CD4-positive, alpha-beta T cell treated with Interleukin-10 for 1 hour (primary cell): ENCODE measurements around the gene LAMA1.
"Not testable (repeated sequence)": the region's sequence is repeated elsewhere in the genome, so short reads cannot be mapped to it uniquely, and the experiment has no call there.

Experiments
- DNase-seq: peaks from one replicate; pipeline ENCODE4 v3.0.0-alpha.2; 2020

Gene LAMA1

GRCh38 chr18:6942742-6943141 is 174.9 kb downstream of the LAMA1 start:
- no peak for DNase-seq

GRCh38 chr18:6941996-6942395 is 175.6 kb downstream of the LAMA1 start:
- no peak for DNase-seq

DNA sequence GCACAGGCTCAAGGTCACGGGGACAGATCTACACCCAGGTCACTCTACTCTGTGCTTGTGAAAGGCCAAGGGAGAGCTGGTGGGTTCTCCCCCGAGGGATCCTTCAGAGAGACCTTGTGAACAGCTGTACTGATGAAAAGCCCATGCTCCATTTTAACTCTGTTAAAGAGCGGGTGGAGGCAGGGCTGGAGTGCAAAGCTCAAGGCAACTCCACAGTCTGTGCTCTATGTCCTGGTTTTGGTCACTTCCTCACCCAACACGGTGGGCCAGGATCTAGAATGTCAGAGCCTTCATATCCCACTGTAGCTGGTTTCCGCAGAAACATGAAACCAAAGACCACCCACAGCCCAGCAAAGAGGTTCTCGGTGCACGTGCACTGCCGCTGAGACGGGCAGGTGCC is 177.1 kb downstream of the LAMA1 start:
- no peak for DNase-seq

- DNase-seq, result no peak
Observed at GRCh38 chr18:6939972-6940371, 177.6 kb downstream of the LAMA1 start.

DNA sequence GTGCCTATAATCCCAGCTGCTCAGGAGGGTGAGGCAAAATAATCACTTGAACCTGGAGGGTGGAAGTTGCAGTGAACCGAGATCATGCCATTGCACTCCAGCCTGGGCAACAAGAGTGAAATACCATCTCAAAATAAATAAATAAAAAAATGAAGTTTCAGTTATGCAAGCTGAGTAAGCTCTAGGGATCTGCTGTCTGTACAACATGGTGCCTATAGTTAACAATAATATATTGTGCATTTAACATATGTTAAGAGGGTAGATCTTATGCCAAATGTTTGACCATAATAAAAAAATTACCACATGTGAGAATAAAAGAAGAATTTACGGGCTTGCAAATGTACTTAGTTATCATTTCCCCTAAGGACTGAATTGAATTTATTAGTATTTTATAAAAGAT is 179.2 kb downstream of the LAMA1 start:
- not testable (repeated sequence) for DNase-seq

- DNase-seq, result no peak
Observed at GRCh38 chr18:6938003-6938402, 179.6 kb downstream of the LAMA1 start.

- DNase-seq, result no peak
Observed at GRCh38 chr18:6934859-6935258, 182.7 kb downstream of the LAMA1 start.

DNA sequence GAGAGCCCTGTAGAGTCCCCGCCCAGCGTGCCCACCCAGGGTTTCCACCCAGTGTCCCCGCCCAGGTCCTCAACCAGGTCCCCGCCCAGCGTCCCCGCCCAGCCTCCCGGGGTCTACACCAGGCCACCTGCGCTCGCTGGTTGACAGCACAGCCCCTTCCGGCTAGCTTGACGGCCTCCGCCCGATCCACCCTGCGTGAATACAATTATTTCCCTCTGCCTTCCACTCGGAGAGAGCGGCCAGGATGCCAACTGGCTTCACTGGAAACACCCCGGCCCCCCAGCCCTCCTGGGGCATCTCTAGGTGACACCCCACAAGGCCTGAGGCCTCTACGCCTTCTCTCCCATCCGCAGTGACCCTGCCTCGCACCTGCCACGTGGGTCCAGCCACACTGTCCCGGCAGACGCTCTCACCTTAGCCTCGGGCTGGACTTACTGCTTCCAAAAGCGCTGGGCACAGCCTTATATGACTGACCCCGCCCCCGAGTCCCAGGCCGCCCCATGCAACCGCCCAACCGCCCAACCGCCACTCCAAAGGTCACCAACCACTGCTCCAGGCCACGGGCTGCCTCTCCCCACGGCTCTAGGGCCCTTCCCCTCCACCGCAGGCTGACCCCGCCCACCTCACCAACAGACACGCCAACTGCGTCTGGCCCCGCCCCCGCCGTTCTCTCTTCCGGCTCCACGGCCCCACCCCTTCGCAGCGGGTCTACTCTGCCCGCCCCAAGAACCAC is 188.1 kb downstream of the LAMA1 start:
- DNase-seq, result no peak

GRCh38 chr18:6928359-6928758 is 189.2 kb downstream of the LAMA1 start:
- DNase-seq, result no peak

- no peak for DNase-seq
Observed at GRCh38 chr18:6927153-6927552, 190.4 kb downstream of the LAMA1 start.

DNA sequence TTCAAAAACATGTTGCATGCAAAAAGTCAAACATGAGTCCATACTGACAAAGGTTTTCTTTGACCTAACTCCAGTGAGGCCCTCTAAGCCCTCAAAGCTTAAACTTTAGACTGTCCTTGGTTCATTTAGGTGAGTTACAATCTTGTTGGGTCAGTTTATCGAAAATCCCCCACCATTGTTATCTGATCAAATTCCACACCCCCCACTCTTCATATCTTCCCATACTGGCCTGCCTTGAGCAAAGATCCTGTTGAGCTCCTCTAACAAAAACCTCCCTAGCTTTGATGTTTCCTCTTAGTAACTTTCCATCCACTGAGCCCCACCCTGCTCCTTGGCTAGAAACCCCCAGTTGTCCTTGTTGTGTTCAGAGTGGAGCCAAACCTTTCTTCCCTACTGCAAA is 194.4 kb downstream of the LAMA1 start:
- no peak for DNase-seq

GRCh38 chr18:6921571-6921970 is 196.0 kb downstream of the LAMA1 start:
- no peak for DNase-seq

DNA sequence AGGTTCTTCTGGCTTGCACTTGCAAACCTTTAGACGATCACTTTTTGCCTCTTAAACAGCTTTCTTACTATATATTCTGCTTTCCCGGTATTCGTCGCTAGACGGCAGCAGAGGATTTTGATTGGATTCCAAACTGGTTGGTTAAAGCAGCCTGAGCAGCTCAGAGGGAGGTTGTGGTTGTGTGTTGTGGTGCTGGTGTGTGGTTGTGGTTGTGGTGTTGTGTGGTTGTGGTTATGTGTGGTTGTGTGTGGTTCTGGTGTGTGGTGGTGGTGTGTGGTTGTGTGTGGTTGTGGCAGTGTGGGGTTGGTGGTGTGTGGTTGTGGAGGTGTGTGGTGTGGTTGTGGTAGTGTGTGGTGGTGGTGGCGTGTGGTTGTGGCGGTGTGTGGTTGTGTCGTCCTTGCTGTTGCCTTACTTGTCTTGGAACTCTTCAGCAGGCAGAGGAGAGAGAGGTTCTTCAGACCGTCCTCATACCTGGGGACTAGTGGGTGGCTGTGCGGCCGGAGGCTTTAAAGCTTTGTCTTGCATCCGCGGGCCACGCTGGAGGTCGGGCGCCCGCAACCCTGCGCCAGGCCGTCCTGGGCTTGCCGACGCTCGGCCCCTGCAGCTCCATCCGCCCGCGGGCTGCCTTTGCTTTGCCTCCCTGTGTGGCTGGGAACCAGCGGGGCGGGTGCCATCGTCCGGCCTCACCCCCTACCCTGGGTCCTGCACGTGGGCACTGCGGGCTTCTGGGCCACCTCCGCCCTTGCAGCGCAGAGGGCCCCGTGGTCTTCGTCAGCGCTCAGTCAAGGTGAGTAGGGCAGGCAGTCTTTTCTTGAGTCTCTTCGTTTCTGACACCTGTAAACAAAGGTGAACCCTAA is 197.3 kb downstream of the LAMA1 start:
- DNase-seq, result no peak

GRCh38 chr18:6917072-6917471 is 200.5 kb downstream of the LAMA1 start:
- no peak for DNase-seq

- DNase-seq, result no peak
Observed at GRCh38 chr18:6901286-6901926, 216.2 kb downstream of the LAMA1 start.

- no peak for DNase-seq
Observed at GRCh38 chr18:6891788-6892187, 225.8 kb downstream of the LAMA1 start.
